ENCODE results near the gene MAP2K7.

GRCh38 chr19:7914099-7914498 is 10.4 kb downstream of the MAP2K7 start:
- TF ChIP-seq CTCF (conservative IDR thresholded peaks at IDR 0.05) (no peak), EZH2 (IDR thresholded peaks at IDR 0.05; ENCODE audit: low read depth) (no peak)
